LNCaP clone FGC (cell line): Measurements from ENCODE around the gene FBXW2.

ENCODE experiments used
- DNase-seq: peaks from one replicate; pipeline ENCODE4 v3.0.0-alpha.2; 2011; ENCODE audit warnings: low read depth
- H3K4me3 ChIP-seq: 2 replicates; pipeline ENCODE4 v1.5.1; 2011; ENCODE audit warnings: mild to moderate bottlenecking, low read depth, low read length, control low read depth
- CTCF ChIP-seq: IDR thresholded peaks from 2 replicates; pipeline ENCODE4 v1.5.1; 2012; ENCODE audit warnings: mild to moderate bottlenecking; ENCODE audit not compliant: control insufficient read depth, insufficient read depth; ENCODE audit errors: extremely low read depth

The FBXW2 gene

GRCh38 chr9:120745278-120745677, 47.9 kb downstream of the FBXW2 start:
- DNase-seq, result no peak
- H3K4me3 ChIP-seq, result no peak overlapping the region
- TF ChIP-seq CTCF, result no peak

GRCh38 chr9:120742951-120743416, 50.2 kb downstream of the FBXW2 start:
- TF ChIP-seq CTCF, result peak; percentile 81
- H3K4me3 ChIP-seq, result no peak overlapping the region
- DNase-seq, result peak; percentile 35

GRCh38 chr9:120741701-120742100, 51.5 kb downstream of the FBXW2 start:
- no peak for TF ChIP-seq CTCF
- H3K4me3 ChIP-seq, result no peak overlapping the region
- DNase-seq, result no peak

GRCh38 chr9:120741191-120741590, 52.0 kb downstream of the FBXW2 start:
- no peak for DNase-seq
- no peak overlapping the region for H3K4me3 ChIP-seq
- TF ChIP-seq CTCF, result no peak

- no peak overlapping the region for H3K4me3 ChIP-seq
- no peak for TF ChIP-seq CTCF
- DNase-seq, result no peak
These were observed 53.1 kb downstream of the FBXW2 start for GRCh38 chr9:120740132-120740531.

- no peak for DNase-seq
- H3K4me3 ChIP-seq, result no peak overlapping the region
- no peak for TF ChIP-seq CTCF
These were observed 55.6 kb downstream of the FBXW2 start for GRCh38 chr9:120737416-120738165.

- no peak for DNase-seq
- no peak overlapping the region for H3K4me3 ChIP-seq
- no peak for TF ChIP-seq CTCF
These were observed 56.3 kb downstream of the FBXW2 start for GRCh38 chr9:120736881-120737280.
